CD1c-positive myeloid dendritic cell (primary cell): Measurements from ENCODE around the gene SNN.

ENCODE experiments used
- DNase-seq: peaks from one replicate; pipeline ENCODE4 v3.0.0-alpha.2; 2016; ENCODE audit errors: extremely low spot score

SNN gene

GRCh38 chr16:11666103-11667055, 1.9 kb upstream of the SNN start:
- DNase-seq, result no peak

DNA sequence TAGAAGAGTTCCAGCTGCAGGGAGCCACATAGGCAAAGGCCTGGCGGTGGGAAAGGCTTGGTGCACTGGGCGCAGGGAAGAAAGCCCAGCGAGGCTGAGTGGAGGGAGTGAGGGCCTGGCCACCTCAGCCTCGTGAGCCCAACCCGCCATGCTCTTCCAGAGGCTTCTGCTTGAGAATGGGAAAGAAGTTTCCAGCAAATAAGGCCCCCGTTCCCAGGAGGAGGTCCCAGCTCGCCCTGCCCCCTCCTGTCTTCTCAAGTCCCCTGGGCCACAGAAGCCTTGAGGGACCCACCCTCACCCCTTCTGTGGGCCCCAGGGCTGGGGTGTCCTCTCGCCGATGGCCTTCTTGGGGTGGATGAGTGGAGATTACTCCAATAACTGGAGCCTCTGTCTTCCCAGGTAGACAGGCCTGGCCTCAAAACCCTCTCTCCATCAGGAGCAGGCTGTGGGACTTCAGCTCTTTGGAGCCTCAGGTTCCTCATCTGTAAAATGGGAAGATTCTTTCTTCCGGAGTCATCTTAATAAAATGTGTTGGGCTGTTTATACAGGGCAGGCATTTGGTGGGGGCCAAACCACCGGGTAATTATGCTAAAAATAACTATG, 933 bp upstream of the SNN start:
- DNase-seq, result no peak

DNA sequence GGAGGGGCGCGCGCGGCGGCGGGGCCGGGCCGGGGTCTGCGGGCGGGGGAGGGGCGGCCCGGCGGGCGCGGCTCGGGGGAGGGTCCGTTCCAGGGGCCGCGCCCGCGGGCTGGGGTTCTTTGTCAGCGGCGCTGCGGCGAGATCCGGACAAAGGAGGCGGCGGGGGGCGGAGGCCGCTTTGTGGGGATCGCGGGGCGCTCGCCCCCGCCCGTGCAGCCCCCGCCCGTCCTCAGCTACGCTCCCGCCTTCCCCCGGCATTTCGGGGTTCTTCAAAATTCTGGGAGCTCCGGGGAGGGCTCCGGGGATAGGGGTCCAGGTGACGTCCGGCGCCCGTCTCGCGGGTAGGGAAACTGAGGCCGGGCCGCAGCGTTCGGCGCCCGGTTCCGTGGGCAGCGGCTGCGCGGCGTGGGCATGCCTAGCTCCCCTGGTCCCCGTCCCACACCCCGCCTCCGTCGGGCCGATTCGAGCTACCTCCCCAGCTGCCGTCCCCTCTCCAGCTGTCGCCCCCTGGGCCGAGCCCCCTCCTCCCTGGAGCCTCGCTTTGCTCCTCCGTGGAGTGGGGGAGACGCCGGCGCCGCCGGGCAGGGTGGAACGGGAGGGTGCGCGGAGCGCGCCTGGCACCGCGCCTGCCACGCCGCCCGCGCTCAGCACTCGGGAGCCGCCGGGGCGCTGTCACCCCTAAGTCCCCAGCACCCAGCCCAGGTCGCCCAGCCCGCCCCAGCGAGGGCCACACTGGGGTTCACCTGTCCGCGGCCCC, 546 bp downstream of the SNN start:
- DNase-seq, result peak; percentile 33

DNA sequence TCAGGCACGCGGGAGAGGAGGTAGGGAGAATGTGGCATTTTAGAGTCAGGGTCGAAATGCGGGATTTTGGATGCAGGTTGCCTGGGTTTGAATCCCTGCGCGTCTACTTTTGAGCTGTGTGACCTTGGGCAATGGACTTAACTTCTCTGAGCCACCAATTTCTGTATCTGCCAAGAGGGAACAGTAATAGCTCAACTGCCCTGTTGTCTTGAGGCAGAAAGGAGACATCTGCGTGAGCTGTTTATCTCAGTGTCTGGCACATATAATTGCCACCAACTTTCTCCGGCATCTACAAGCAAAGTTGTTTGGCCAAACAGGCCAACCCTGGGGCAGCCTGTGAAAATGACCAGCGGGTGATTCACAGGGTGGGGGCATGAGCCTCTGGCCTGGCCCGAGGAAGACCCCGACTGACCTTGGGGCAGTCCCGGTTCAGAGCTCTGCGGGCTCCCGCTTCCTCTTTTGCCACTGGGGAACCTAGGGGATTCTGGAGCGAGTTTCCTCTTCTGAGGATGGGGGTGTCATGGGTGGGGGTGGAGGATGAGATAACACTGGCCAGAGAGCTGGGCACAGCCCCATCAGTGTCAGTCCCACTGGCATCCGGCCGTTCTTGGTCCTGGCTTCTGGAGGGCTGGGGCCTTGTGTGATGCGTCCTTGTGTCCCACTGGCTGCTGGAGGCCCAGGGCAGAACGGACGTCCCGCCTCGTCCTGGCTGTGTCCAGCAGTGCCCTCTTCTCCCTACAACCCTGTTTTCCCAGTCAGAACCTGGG, 1.3 kb downstream of the SNN start:
- DNase-seq, result peak; percentile 95

- no peak for DNase-seq
Measured at GRCh38 chr16:11670171-11671131, 2.2 kb downstream of the SNN start.

DNA sequence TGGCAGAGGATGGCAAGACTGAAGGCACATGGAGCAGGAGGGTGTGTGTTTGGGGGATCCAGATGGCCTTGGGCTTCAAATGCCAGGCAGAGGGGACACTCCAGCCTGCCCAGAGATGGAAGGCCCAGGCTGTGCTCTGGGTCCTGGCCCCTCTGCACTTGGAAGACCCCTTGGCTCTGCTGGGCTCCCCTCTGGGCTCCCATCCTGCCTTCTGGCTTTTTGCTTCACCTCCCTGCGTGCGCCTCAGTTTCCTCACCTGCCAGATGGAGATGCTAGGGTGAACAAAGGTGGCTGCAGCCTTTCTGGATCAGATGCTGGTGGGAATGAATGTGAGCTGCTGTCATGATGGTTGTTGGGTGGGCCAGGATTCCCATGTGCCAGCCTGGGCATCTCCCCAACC, 3.0 kb downstream of the SNN start:
- no peak for DNase-seq

DNA sequence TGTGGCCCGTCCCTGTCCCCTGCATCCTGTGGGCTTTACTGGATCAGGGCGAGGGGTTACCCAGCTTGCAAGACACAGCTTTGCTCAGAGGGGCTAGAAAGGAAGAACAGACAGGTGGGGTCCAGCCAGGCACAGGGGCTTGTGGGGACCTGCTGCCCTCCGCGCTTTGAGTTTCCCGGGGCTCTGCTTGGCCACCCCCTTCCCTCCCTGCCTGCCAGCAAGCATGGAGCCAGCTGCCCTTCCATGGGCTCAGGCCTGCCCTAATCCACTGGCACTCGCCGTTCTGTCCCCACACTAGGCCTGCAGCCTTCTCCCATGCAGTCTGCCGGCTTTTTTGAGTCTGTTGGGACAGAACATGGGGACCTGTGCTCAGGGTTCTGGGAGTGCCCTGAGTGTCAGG, 3.4 kb downstream of the SNN start:
- no peak for DNase-seq

DNA sequence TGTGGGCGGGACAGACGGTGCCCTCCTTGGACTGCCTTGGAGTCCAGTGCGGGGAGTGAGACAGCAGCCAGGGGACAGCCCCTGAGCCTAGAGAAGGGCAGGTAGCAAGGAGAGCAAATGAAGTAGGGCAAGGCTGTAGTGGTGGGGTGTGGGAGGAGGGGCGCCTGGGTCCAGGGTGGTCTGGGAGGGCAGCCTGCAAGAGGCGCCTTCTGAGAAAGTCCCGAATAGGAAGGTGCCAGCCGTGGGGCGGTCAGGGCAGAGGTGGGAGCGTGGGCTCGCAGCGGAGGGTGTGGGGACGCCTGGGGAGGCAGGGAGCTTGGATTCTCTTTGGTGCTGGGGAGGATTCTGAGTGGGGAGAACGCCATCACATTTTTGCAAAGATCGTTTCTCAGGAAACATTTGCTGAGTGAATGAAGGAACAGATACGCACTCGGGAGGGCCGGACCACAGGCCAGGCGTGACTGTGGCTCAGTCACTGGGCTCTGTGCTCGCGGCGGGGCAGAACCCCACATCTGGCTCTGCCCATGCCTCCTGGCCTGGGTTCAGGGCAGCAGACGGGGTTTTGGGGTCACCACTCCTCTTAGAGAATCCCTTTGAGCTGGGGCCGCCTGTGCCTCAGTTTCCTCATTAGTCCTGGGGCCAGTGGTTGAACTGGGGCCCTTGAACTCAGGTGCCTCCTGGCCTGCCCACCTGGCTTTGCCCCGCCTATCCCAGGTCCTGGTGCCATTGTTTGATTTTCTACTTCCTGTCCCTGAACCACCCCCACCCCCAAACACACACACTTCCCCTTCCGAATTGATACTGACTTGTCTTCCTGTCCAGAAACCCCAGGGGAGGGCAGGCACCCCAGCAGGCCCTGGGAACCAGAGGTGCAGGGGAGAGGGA, 4.2 kb downstream of the SNN start:
- DNase-seq, result peak; percentile 50

GRCh38 chr16:11673091-11674000, 5.1 kb downstream of the SNN start:
- no peak for DNase-seq

DNA sequence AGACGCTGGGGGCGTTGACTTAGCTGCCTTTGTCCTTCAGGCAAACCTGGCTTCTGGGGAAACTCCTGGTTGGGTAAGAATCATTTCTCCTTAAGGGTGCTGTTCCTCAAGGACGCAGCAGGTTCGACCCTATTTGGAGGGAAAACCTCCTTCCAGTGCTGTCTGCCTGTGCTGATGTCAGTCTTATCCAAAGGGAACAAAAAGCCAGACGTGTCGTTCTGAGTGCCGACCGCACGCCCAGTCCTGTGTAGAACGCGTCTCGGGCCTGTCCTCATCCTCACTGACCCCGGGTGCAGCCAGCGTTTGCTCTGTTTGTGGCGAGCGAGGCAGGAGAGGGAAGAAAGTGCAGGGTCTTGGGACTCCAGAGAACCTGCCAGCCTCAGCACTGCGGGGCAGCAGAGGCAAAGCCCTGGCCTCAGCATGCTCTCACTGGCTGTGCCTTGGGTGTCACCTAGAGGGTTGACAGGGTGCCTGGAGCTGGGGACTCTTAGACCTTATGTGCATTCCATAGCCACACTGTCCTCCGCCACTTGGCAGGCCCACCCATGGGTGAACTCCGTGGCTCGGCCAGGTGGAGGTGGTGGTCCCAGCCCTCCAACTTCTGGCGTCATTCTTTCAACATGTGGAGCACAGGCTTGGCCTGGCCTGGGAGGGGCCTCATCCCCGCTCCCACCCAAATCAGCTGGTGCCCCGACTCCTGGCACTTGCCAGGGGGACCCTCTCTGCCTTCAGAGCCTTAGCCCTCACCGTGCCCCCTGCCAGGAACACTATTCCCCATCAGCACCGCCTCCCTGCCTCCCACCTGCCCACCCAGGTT, 6.0 kb downstream of the SNN start:
- DNase-seq, result no peak

GRCh38 chr16:11674818-11675560, 6.7 kb downstream of the SNN start:
- no peak for DNase-seq

DNA sequence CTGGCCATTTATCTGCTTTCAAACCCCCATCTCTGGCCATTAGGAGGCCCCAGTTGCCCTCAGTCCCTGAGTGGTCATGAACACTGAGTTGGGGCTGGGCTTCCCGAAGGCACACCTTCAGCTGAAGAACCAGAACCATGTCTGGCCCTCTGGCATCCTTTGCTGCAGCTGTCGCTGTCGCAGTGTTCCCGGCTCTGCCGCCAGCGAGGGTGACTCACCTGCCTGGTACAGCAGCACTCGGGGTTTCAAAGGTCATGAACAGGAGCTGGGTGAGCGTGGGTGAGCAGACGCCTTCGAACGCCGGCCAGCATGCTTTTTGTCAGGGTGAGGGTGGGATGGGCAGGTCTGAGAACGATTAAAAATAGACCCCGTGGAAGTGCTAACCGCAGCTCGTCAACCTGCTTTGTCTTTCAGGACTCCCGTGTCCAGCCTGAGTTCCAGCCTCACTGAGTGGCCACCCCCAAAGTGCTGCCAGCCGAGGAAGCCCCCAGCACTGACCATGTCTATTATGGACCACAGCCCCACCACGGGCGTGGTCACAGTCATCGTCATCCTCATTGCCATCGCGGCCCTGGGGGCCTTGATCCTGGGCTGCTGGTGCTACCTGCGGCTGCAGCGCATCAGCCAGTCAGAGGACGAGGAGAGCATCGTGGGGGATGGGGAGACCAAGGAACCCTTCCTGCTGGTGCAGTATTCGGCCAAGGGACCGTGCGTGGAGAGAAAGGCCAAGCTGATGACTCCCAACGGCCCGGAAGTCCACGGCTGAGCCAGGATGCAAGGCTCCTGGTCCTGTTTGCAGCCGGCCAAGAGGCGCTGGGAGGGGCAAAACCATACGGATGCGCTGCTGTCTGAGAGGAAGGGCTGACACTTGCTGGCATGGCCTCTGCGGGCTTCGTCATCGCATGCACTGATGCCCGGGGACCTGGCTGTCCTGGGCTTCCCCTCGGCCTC, 7.6 kb downstream of the SNN start:
- no peak for DNase-seq

DNA sequence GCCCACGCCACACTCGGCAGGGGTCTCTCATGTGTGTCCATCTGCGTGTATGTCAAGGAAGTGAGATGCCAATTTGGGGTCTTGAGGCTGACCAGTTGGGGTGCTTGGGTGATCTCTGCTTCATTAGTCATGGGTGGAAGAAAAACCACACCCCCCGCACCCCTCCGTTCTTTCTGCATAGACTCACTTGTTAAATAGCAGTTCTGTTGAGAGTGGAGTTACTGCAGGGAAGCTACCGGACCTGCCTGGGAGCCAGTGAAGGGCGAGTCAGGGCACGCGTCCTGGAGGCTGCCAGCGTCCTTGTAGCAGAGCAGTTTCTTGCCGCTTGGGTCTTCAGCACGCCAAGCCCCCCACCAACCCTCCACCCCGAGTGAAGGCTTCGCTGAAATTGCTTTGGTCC, 8.5 kb downstream of the SNN start:
- no peak for DNase-seq

- no peak for DNase-seq
Measured at GRCh38 chr16:11677451-11677951, 9.2 kb downstream of the SNN start.
